ENCODE results near the gene SATB1. TPM values are rescaled to one million over a fixed set of nuclear protein-coding genes. Genes with fewer than 3 reads are reported as not detected.

Gene SATB1
- total RNA-seq, 1 experiment from 2014 or later: 2.7 TPM

GRCh38 chr3:18415167-18415566, 10.0 kb downstream of the SATB1 start:
- Histone ChIP-seq H3K4me1 (ENCODE audit: control insufficient read depth in 1 of 2, insufficient read depth in 2 of 2, low read length in 2 of 2) (no peaks in the 10 kb centered on the region), H3K9ac (ENCODE audit: low read length) (no peak overlapping the region), H2AFZ (ENCODE audit: low read depth, low read length, poor library complexity, severe bottlenecking) (no peak overlapping the region), H3K27me3 (ENCODE audit: insufficient read depth, low read length) (peaks cover 36% of the 10 kb centered on the region), H3K79me2 (ENCODE audit: insufficient read depth, low read length) (no peaks in the 10 kb centered on the region), H3K9me3 (ENCODE audit: control insufficient read depth in 1 of 2, insufficient read depth in 1 of 2, low read depth in 1 of 2, low read length in 2 of 2) (no peaks in the 10 kb centered on the region), H3K36me3 (ENCODE audit: control insufficient read depth in 1 of 2, insufficient read depth in 2 of 2, low read length in 2 of 2) (no peaks in the 10 kb centered on the region), H3K9me2 (ENCODE audit: insufficient read depth) (no peaks in the 10 kb centered on the region), H4K20me1 (ENCODE audit: insufficient read depth) (no peaks in the 10 kb centered on the region), H3K4me2 (ENCODE audit: low read length) (no peak overlapping the region), H3K27ac (ENCODE audit: low read depth, low read length) (no peak overlapping the region), H3K4me3 (replicated peaks in 1 of 2; ENCODE audit: low read depth in 1 of 2, low read length in 2 of 2) (no peak overlapping the region)
- no TSS peak for BruUV-seq (replicated peaks)
- no peak for TF ChIP-seq JUND (IDR thresholded peaks at IDR 0.05)
- TF ChIP-seq EZH2 (IDR thresholded peaks at IDR 0.05): no peak
- no peak for TF ChIP-seq ELF1 (IDR thresholded peaks at IDR 0.05; ENCODE audit: borderline replicate concordance, low read depth)
- no peak for TF ChIP-seq SP1 (IDR thresholded peaks at IDR 0.05; ENCODE audit: low read depth)
- TF ChIP-seq SRF (IDR thresholded peaks at IDR 0.05; ENCODE audit: low read depth): no peak
- TF ChIP-seq POLR2A (IDR thresholded peaks at IDR 0.05; ENCODE audit: borderline replicate concordance, extremely low read depth, insufficient read depth, insufficient read length): no peak
- no peak for TF ChIP-seq EGR1 (IDR thresholded peaks at IDR 0.05; ENCODE audit: low read depth)
- no peak for TF ChIP-seq ZBTB33 (IDR thresholded peaks at IDR 0.05; ENCODE audit: extremely low read depth, insufficient replicate concordance, low read length)
- TF ChIP-seq YY1 (IDR thresholded peaks at IDR 0.05; ENCODE audit: extremely low read depth, insufficient replicate concordance, low read depth, low read length): no peak
- TF ChIP-seq CBX3 (IDR thresholded peaks at IDR 0.05; ENCODE audit: low read depth): no peak
- no peak for TF ChIP-seq ZNF274 (IDR thresholded peaks at IDR 0.05; ENCODE audit: low read depth, low read length)
- TF ChIP-seq EZH2phosphoT487 (IDR thresholded peaks at IDR 0.05; ENCODE audit: borderline replicate concordance): no peak
- TF ChIP-seq SIN3A (IDR thresholded peaks at IDR 0.05; ENCODE audit: low read depth): no peak
- TF ChIP-seq ATF3 (IDR thresholded peaks at IDR 0.05): no peak
- TF ChIP-seq POLR2AphosphoS5 (IDR thresholded peaks at IDR 0.05; ENCODE audit: low read depth, low read length): no peak
- TF ChIP-seq CEBPB (IDR thresholded peaks at IDR 0.05; ENCODE audit: low read depth): no peak
- no peak for ATAC-seq
- ChIA-PET CTCF (no interaction called here), RAD21 (ENCODE audit: low non-redundant PET in 1 of 2, low total read pairs in 2 of 2, uncharacterized antibody in 2 of 2, unreplicated experiment in 2 of 2) (no interaction called here), POLR2A (no interaction called here)
- intact Hi-C loops (cut with micrococcal nuclease): no loop called here
- no peak for DNase-seq (ENCODE audit: low read depth, low spot score)
